ENCODE measurements around the gene SLAMF7. TPM values are rescaled to one million over a fixed set of nuclear protein-coding genes. Genes with fewer than 3 reads are reported as not detected.
"Not testable (repeated sequence)": the region's sequence is repeated elsewhere in the genome, so short reads cannot be mapped to it uniquely, and the experiment has no call there.

The SLAMF7 gene
- polyA plus RNA-seq, 1 donor: 0.71 TPM

GRCh38 chr1:160720356-160721085 is 18.5 kb upstream of the SLAMF7 start:
- no peak for DNase-seq

DNA sequence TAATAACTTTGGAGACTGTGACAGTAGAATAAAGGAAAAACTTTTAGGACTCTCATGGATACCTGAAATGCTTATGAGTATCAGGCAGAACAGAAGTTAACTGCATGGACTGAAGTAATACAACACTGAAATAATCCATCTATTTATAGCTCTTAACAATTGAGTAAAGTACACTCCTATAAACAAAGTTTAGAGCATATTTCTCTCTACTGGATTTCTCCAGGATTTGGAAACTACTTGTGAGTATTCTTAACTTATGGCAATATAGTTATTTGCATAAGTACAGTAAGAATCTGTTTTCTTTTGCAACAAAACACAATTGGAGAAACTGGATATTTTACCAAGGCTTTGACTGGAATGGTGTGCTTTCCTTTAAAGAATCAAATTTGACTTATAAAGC is 17.6 kb upstream of the SLAMF7 start:
- no peak for DNase-seq

DNA sequence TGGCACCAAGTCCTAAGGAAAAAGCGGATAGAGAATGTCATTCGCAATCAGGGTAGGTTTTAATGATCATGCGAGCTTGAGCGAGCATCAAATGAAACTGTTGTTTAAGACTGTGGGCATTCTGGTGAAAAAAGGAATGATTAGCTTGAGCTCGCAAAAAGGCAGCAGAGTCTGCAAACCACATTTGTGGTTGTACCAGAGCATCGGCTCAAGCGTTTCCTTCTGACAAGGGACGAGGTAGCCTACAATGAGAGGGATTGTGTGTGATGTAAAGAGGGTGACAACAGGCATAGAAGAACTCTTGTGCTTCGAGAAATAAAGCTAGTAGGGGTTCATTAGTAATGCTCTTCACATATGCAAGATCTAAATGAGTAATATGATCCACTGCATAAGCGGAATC is 16.3 kb upstream of the SLAMF7 start:
- DNase-seq: no peak

GRCh38 chr1:160723332-160723731 is 15.7 kb upstream of the SLAMF7 start:
- DNase-seq: no peak

DNA sequence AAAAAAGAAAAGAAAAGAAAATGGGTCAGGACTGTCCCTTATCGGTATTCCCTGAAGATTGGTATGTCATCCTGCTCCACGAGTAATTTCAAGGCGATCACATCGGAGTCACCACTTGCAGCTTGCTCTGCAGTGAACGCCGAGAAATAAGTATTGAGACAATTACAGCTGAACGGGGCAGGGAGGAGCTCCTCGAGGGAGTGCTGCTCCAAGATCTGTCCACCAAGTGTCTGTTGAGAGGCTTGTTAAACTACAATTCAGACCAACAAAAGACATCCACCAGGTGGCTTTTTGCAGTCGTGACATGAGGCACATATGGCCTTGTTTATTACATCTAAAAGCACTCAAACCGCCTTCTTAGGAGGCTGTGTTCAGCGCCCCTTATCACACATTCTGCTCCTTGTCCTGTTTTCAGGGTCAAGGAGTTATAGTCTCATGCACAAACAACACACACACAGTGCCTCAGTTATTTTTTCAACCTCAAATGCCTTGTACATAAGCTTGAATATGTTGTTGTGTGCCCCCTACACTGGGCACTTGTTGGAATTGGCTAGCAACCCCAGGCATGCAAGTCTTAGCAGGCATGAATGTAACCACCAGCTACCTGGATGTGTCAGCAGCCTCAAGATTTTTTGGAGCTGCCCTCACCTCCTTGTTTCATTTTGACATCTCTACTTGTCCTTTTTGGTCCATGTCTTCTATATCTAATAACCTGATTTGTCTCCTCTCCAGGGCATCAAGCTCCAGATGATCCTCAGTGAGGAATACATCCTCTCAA is 14.4 kb upstream of the SLAMF7 start:
- DNase-seq: no peak

GRCh38 chr1:160726114-160726497 is 12.9 kb upstream of the SLAMF7 start:
- no peak for DNase-seq

GRCh38 chr1:160726498-160727315 is 12.3 kb upstream of the SLAMF7 start:
- no peak for DNase-seq

DNA sequence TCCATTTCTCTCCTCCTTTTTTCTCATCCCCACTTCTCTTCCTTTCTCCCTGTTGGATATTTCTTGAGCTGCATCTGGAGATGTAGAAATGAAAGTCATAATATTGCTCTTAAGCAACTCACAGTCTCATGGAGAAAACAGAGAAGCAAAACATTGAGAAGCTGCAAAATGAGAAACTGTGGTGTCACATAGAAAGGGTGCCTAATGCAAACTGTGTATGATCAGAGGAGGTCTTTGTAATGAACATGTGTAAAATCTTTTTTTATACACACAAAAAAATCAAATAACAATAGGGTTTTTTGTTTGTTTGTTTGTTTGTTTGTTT is 11.8 kb upstream of the SLAMF7 start:
- DNase-seq: no peak

GRCh38 chr1:160731564-160731963 is 7.5 kb upstream of the SLAMF7 start:
- DNase-seq: not testable (repeated sequence)

- no peak for DNase-seq
Observed at GRCh38 chr1:160731990-160732389, 7.1 kb upstream of the SLAMF7 start.

GRCh38 chr1:160733898-160734297 is 5.1 kb upstream of the SLAMF7 start:
- DNase-seq: no peak

GRCh38 chr1:160734301-160734700 is 4.7 kb upstream of the SLAMF7 start:
- no peak for DNase-seq

DNA sequence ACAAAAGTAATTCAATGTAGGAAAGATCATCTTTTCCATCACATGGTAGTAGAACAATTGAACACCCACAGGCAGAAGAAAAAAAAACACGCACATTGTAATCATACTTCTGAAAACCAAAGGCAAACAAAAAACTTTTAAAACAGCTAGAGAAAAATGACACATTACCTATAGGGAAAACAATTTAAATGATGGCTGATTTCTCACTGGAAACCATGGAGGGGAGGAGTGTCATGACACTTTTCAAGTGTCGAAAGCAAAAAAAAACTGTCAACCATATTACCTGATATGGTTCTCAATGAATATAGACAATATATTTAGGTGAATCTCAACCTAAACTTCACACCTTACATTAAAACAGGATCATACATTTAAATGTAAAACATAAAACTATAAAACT is 776 bp upstream of the SLAMF7 start:
- DNase-seq: no peak

- DNase-seq: no peak
Observed at GRCh38 chr1:160740133-160740688, 1.2 kb downstream of the SLAMF7 start.

GRCh38 chr1:160741092-160741501 is 2.0 kb downstream of the SLAMF7 start:
- no peak for DNase-seq

DNA sequence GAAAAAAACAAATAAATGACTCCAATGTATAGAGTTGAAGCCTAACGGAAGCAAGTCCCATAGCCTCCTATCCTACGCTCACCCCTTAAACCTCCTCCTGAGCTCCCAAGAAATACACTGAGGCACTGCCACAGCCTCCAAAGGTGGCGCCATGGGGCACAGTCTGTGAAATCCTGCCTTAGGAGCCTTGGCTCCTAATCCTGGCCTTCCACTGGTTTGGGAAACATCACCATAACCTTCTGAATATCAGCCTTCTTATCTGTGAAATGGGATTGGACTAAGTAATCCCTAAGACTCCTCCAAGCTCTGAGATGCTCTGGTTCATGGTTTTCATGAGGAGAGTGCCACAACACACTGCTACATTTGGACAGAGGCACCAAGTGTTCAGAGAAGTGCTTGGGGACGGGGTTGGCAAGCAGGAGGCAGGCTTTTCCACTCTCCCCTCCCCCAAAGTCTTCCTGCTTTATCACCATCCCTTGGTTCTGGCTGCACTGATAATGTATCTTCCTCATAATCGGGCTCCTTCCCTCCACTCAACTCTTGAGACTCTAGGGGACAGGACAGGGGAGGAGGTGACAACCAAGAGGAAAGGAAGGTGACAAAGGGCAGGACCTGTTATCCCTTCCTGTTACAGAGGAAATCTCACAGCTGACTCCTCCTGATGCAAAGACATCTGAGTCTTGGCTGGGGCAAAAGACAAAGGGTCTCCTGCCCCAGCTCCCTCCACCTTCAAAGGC is 2.7 kb downstream of the SLAMF7 start:
- no peak for DNase-seq

GRCh38 chr1:160742428-160743127 is 3.5 kb downstream of the SLAMF7 start:
- no peak for DNase-seq

- DNase-seq: no peak
Observed at GRCh38 chr1:160743266-160743665, 4.2 kb downstream of the SLAMF7 start.

DNA sequence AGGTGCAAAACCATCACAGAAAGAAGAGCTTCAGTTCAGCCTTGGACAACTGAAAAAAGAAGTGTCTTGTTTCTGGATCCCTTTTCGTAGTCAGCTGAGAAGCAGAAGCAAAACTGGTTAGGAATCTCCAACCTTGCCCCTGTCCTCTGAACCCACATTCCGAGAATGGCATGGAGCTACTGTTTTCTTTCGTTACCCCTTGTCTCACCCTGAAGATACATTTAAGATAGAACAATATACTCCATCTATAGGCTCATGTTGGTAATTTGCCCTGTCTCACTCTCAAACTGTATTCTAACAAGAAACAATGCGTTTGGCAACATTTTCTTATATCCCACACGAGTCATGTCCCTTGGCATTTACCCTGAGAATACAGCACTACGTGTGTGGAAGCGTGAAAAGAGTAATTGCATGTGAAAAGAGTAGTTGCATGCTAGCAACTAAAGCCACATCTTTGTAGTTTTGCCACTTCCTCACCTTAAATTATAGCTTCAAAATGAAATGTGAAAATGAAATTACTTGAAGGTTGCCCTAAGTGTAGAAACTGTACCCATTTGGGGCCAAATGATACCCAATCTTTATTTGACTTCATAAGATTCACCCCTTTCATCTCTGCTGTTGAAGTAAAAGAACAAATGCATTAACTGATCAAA is 5.3 kb downstream of the SLAMF7 start:
- no peak for DNase-seq

- DNase-seq: no peak
Observed at GRCh38 chr1:160744852-160745520, 5.9 kb downstream of the SLAMF7 start.

- no peak for DNase-seq
Observed at GRCh38 chr1:160745551-160745950, 6.5 kb downstream of the SLAMF7 start.
